WERI-Rb-1 (cell line): Measurements from ENCODE around the gene CTTN.

Experiments used
- DNase-seq: peaks from one replicate; pipeline ENCODE4 v3.0.0-alpha.2; 2020
- H3K27ac ChIP-seq: fragments of 250-450 bp; sonication (Bioruptor Pico); 2 replicates; pipeline ENCODE4 v1.5.1; 2020; ENCODE audit warnings: mild to moderate bottlenecking, moderate library complexity
- H3K27me3 ChIP-seq: fragments of 250-450 bp; sonication (Bioruptor Pico); 2 replicates; pipeline ENCODE4 v1.5.1; 2021; ENCODE audit warnings: mild to moderate bottlenecking, low read depth, moderate library complexity; ENCODE audit not compliant: insufficient read depth, severe bottlenecking
- H3K36me3 ChIP-seq: fragments of 250-450 bp; sonication (Bioruptor Pico); 2 replicates; pipeline ENCODE4 v1.5.1; 2020; ENCODE audit warnings: mild to moderate bottlenecking, moderate library complexity
- H3K4me3 ChIP-seq: 2 replicates; pipeline ENCODE4 v1.5.1; 2011; ENCODE audit warnings: low read depth, mild to moderate bottlenecking, control low read depth, low read length
- H3K9me3 ChIP-seq: fragments of 250-450 bp; sonication (Bioruptor Pico); 2 replicates; pipeline ENCODE4 v1.5.1; 2021; ENCODE audit warnings: mild to moderate bottlenecking, moderate library complexity; ENCODE audit not compliant: severe bottlenecking
- CTCF ChIP-seq: IDR thresholded peaks from 2 replicates; pipeline ENCODE4 v1.5.1; 2011; ENCODE audit warnings: low read depth, mild to moderate bottlenecking, control low read depth, inconsistent platforms, low read length

CTTN gene

GRCh38 chr11:70394211-70394950 lies 3.9 kb upstream of the CTTN start:
- peaks cover 25% of the 10 kb centered on the region for H3K36me3 ChIP-seq
- H3K27me3 ChIP-seq, result no peaks in the 10 kb centered on the region
- no peak for TF ChIP-seq CTCF
- H3K4me3 ChIP-seq, result no peak overlapping the region
- H3K27ac ChIP-seq, result no peak overlapping the region
- DNase-seq, result no peak
- H3K9me3 ChIP-seq, result no peaks in the 10 kb centered on the region

GRCh38 chr11:70397336-70397982 lies 870 bp upstream of the CTTN start:
- TF ChIP-seq CTCF, result no peak
- Histone ChIP-seq H3K4me3 (peak overlapping the region; percentile 72), H3K36me3 (peaks cover 25% of the 10 kb centered on the region), H3K27me3 (no peaks in the 10 kb centered on the region), H3K9me3 (no peaks in the 10 kb centered on the region), H3K27ac (peak overlapping the region; percentile 88)
- DNase-seq, result no peak

GRCh38 chr11:70398834-70399680 lies 728 bp downstream of the CTTN start:
- DNase-seq, result no peak
- no peak for TF ChIP-seq CTCF
- H3K27me3 ChIP-seq, result no peaks in the 10 kb centered on the region
- no peaks in the 10 kb centered on the region for H3K9me3 ChIP-seq
- H3K4me3 ChIP-seq, result peak overlapping the region; percentile 72
- H3K36me3 ChIP-seq, result peaks cover 17% of the 10 kb centered on the region
- peak overlapping the region; percentile 88 for H3K27ac ChIP-seq

GRCh38 chr11:70399681-70400112 lies 1.4 kb downstream of the CTTN start:
- H3K36me3 ChIP-seq, result peaks cover 15% of the 10 kb centered on the region
- no peak overlapping the region for H3K27ac ChIP-seq
- no peak for TF ChIP-seq CTCF
- no peak for DNase-seq
- H3K27me3 ChIP-seq, result no peaks in the 10 kb centered on the region
- no peak overlapping the region for H3K4me3 ChIP-seq
- no peaks in the 10 kb centered on the region for H3K9me3 ChIP-seq

- no peak for TF ChIP-seq CTCF
- Histone ChIP-seq H3K27ac (no peak overlapping the region), H3K36me3 (peaks cover 15% of the 10 kb centered on the region), H3K9me3 (no peaks in the 10 kb centered on the region), H3K27me3 (no peaks in the 10 kb centered on the region), H3K4me3 (no peak overlapping the region)
- no peak for DNase-seq
Observed at GRCh38 chr11:70400643-70401042, 2.3 kb downstream of the CTTN start.
